GM21447 (cell line): ENCODE results near the gene ZNF419.

Source experiments
- ATAC-seq: cut with Tn5 transposase; IDR thresholded peaks from one replicate; pipeline ENCODE4 v1.9.1; 2021; ENCODE audit not compliant: unreplicated experiment

The ZNF419 gene

DNA sequence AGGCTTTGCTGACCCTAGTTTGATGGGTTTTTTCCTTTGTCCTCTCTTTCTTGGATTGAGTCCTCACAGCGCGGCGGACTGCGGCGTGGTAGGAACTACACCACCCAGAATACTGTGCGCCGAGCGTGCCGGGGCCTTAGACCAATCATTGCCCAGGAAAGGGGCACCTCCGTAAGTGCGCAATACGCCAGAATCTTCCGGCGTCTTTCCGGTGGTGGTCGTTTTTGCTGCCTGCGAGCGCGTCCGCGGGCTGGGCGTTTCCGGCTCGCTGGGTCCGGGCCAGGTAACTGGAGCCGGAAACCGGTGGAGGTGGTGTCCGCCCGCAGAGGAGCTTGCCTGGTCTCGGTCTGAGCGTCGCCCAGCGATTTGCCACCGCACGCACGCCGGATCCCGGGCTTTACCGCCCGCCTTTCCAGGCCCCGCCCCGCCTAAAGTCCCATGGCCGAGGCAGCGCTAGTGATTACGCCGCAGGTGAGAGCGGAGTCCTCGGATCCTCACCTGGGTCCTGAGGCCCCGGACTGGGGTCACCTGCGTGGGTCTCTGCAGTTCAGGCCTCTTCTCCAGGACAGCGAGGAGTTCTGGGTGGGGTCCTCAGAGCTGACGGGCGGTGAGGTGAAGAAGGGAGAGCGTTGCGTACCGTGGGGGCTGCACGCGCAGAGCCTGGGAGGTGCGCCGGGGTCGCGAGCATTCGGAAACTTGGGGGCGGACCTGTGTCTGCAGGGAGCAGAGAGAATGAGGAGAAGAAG, 39.8 kb downstream of the ZNF419 start, which contains the start of gene ZNF549:
TSS of gene ZNF549 (plus strand) at position 221 of the 746 bp plus-strand sequence. CDS start at position 439, 218 bp downstream.
- ATAC-seq: peak; percentile 99

DNA sequence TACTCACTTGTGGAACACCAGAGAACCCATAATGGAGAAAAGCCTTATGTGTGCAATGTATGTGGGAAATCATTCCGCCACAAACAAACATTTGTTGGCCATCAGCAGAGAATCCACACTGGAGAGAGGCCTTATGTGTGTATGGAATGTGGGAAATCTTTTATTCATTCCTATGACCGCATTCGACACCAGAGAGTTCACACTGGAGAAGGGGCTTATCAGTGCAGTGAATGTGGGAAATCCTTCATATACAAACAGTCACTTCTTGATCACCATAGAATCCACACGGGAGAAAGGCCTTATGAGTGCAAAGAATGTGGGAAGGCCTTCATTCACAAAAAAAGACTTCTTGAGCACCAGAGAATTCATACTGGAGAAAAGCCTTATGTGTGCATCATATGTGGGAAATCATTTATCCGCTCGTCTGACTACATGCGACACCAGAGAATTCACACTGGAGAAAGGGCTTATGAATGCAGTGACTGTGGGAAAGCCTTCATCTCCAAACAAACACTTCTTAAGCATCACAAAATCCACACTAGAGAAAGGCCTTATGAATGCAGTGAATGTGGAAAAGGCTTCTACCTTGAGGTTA, 50.5 kb downstream of the ZNF419 start:
- ATAC-seq: no peak
